Measurements from ENCODE around the gene CD248. TPM values are rescaled to one million over a fixed set of nuclear protein-coding genes. Genes with fewer than 3 reads are reported as not detected.
"Not testable (repeated sequence)": the region's sequence is repeated elsewhere in the genome, so short reads cannot be mapped to it uniquely, and the experiment has no call there.

CD248 gene
- total RNA-seq, 2 experiments from 2014 or later = 80.3 to 85.5 TPM

DNA sequence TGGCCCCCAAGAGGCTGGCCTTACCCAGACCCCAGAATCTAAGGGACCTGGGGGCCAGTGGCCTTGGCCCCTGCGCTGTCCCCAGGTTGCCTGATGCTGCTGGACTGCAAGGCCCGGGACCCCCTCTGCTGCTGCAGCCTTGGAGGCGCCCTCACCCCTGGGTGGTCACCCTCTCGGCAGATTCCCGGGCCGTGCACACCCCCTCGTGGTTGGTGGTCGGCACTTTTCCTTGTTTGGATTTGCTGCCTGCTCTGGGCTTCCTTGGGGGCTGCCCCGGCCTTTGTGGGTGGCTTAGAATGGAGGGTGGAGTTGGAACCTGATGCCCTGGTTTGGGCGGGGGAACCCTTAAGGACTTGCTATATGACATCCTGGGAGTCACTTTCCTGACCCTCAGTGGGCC lies 14.1 kb upstream of the CD248 start:
- peaks cover 23% of the 10 kb centered on the region for H3K4me1 Mint-ChIP-seq
- H3K27ac Mint-ChIP-seq = no peak overlapping the region
- ATAC-seq (ENCODE audit: low read depth) (no peak), DNase-seq (no peak)
- POLR2A ChIA-PET = interaction anchor here (2.3 to 8.7 kb wide), 2 partner anchors 14 to 18 kb away, joined by 10 to 94 read pairs; partner anchors contain the start of gene CD248
- H3K36me3 Mint-ChIP-seq = no peaks in the 10 kb centered on the region
- H3K9me3 Mint-ChIP-seq = no peaks in the 10 kb centered on the region
- H3K4me3 Mint-ChIP-seq = no peak overlapping the region
- no peaks in the 10 kb centered on the region for H3K27me3 Mint-ChIP-seq

DNA sequence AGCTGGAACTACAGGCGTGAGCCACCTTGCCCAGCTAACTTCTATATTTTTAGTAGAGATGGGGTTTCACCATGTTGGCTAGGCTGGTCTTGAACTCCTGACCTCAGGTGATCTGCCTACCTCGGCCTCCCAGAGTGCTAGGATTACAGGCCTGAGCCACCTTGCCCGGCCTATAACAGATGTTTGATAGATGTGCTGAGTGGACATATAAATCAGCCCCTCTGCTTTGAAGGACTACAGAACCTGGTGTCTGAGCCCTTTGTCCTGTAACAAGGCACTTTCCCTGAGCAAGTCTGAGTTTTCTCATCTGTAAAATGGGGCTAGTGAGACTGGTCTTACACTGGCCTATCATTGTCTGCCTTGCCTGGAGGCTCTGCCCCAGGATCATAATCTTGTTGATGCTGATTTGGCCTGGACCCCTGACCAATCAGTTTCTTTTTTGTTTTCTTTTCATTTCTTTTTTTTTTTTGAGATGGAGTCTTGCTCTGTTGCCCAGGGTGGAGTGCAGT lies 12.4 kb upstream of the CD248 start:
- H3K27me3 Mint-ChIP-seq = no peaks in the 10 kb centered on the region
- H3K27ac Mint-ChIP-seq = no peak overlapping the region
- peaks cover 33% of the 10 kb centered on the region for H3K4me1 Mint-ChIP-seq
- ATAC-seq (ENCODE audit: low read depth) (no peak), DNase-seq (no peak)
- POLR2A ChIA-PET = interaction anchor here (1.1 to 8.7 kb wide), 3 partner anchors 12 to 43 kb away, joined by 3 to 94 read pairs (median 24); partner anchors contain the start of gene CD248
- H3K36me3 Mint-ChIP-seq = no peaks in the 10 kb centered on the region
- H3K9me3 Mint-ChIP-seq = no peaks in the 10 kb centered on the region
- H3K4me3 Mint-ChIP-seq = peak overlapping the region; percentile 26

DNA sequence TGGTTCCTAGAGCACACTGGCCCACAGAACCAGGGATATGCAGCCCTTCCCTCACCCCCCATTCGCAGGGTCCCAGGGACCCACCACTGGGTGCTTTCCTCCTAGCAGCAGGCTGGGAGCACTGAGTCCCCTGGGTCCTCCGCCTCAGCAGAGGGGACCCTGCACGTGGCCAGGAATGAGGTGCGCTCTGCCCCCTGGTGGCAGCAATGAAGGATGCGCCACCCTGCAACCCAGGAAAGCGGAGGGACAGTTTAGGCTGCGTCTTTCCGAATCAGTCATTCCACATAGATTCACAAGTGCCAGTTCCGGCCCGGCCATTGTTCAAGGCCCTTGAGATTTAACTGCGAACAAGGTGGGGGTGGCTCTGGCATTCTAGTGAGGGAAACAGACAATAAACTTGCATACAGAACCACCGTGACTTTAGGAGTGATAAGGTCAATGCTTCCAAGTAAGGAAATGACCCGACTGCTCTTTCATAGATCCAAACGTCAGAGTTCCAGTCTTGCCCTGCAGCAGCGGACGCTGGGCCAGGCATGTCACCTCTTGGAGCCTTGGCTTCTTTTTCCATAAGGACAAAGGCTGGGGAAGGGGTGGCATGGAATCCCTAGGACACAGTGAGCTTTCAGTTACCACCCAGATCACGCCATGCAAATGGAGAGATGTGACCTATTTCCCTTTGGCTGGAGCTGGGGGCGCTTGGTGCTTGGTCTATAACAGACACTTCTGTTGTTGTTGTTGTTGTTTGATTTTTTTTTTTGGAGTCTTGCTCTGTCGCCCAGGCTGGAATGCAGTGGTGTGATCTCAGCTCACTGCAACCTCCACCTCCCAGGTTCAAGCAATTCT lies 11.7 kb upstream of the CD248 start:
- Mint-ChIP-seq H3K36me3 (peaks cover 2% of the 10 kb centered on the region), H3K27me3 (no peaks in the 10 kb centered on the region), H3K4me1 (peaks cover 37% of the 10 kb centered on the region), H3K9me3 (no peaks in the 10 kb centered on the region), H3K27ac (peak overlapping the region; percentile 89), H3K4me3 (peak overlapping the region; percentile 26)
- POLR2A ChIA-PET = interaction anchor here (1.1 to 8.7 kb wide), 4 partner anchors 12 to 44 kb away, joined by 3 to 215 read pairs (median 59); partner anchors contain the start of gene CD248
- DNase-seq (peak; percentile 85), ATAC-seq (ENCODE audit: low read depth) (peak; percentile 59)

DNA sequence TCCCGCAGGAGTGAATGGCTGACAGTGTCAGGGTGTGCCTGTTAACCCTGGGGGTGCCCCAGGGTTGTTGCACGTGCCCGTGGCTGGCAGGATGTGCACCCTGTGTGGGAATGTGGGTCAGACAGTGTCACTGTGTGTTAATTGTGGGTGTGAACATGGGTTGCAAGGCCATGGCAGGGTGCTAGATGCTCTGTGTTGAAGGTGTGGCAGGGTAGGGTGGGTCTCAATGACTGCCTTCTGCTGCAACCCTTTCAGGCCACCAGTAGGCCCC lies 11.1 kb upstream of the CD248 start:
- peaks cover 40% of the 10 kb centered on the region for H3K4me1 Mint-ChIP-seq
- DNase-seq (peak; percentile 68), ATAC-seq (ENCODE audit: low read depth) (peak; percentile 40)
- H3K9me3 Mint-ChIP-seq = no peaks in the 10 kb centered on the region
- POLR2A ChIA-PET = interaction anchor here (4.3 kb wide), 1 partner anchor 13 kb away, joined by 215 read pairs; the partner anchor contains the start of gene CD248
- peak overlapping the region; percentile 26 for H3K4me3 Mint-ChIP-seq
- H3K36me3 Mint-ChIP-seq = peaks cover 2% of the 10 kb centered on the region
- no peaks in the 10 kb centered on the region for H3K27me3 Mint-ChIP-seq
- H3K27ac Mint-ChIP-seq = peak overlapping the region; percentile 89

DNA sequence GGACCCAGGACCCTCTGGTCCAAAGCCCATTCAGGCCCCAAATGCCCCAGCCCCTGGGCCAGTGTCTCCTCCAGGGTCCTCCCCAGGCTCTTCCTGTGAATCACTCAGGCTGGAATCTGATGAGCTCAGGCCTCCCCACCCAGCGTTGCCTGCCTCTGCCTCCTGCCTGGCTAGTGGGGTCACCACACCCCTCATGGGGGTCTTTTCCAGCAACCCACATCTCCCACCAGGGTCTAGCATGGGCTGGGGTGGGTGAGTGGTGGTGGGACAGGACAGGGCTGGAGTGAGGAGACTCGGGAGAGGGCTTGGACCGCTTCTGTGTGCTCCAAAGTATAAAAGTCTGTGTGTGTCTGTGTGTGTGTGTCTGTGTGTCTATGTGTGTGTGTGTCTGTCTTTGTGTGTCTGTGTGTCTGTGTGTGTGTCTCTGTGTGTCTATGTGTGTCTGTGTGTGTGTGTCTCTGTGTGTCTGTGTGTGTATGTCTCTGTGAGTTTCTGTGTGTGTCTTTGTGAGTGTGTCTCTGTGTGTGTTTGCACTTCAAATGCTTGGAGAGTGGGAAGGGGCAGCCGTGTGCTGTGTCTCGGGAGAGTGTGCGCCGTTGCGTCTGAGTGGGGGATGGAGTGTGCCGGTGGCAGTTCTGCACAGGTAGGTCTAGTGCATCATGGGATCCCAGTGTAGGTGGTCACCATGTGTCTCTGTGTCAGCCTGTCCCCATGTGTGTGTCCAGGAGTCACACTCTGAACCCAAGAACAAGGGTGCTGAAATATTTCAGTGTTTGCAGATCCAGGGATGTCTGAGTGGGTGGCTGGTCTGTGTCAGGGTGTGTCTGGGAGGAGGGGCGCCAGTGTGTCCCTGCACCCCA lies 10.6 kb upstream of the CD248 start:
- no peaks in the 10 kb centered on the region for H3K27me3 Mint-ChIP-seq
- H3K4me3 Mint-ChIP-seq = peak overlapping the region; percentile 26
- H3K27ac Mint-ChIP-seq = peak overlapping the region; percentile 89
- DNase-seq (peak; percentile 53), ATAC-seq (ENCODE audit: low read depth) (no peak)
- peaks cover 2% of the 10 kb centered on the region for H3K36me3 Mint-ChIP-seq
- POLR2A ChIA-PET = interaction anchor here (1.2 to 4.3 kb wide), 3 partner anchors 9 to 45 kb away, joined by 3 to 215 read pairs (median 8); partner anchors contain the start of genes CD248, RIN1 and SLC29A2
- no peaks in the 10 kb centered on the region for H3K9me3 Mint-ChIP-seq
- H3K4me1 Mint-ChIP-seq = peaks cover 41% of the 10 kb centered on the region

DNA sequence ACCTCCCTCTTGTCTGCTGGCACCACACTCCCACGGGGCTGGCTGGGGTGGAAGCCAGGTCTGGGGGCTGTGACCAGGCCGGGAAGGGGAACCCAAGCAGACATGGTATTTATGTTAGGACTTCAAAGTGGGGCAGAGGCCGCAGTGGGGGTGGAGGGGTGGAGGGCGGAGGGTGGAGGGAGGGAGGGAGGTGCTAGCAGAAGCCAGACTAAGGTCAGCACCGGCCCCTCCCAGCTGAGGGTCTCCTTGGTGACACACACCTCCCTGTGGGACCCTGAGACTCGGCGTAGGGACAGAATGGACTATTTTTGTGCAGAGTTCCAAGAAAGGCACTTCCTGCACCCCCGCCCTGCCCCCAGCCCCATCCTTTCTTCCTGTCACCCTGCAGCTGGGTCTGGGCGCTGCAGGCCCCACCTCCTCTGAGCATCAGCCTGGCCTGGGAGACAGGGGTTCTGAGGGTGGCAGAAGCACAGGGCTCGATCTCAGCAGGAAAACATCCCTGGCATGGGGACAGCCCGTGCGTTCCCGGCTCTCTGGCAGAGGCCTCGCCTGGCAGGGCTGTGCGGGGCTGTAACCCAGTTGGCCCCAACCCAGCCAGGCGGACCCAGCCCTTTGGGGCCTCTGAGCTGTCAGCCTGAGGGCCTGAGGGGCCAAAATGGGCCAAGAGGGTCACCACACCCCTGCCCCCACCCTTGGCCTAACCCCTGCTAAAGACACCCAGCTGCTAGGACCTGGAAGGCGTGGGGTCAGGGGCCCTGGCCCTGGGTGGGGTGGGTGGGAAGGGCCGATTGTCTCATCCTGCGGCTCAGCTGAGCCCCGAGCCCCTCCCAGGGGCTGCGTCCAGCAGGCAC lies 9.6 kb upstream of the CD248 start:
- peaks cover 45% of the 10 kb centered on the region for H3K4me1 Mint-ChIP-seq
- ATAC-seq (ENCODE audit: low read depth) (peak; percentile 72), DNase-seq (peak; percentile 78)
- H3K4me3 Mint-ChIP-seq = peak overlapping the region; percentile 81
- peaks cover 2% of the 10 kb centered on the region for H3K36me3 Mint-ChIP-seq
- no peaks in the 10 kb centered on the region for H3K27me3 Mint-ChIP-seq
- POLR2A ChIA-PET = interaction anchor here (0.6 to 4.3 kb wide), 5 partner anchors 10 to 63 kb away, joined by 3 to 215 read pairs (median 4); partner anchors contain the start of genes CD248, RIN1 and SLC29A2
- no peaks in the 10 kb centered on the region for H3K9me3 Mint-ChIP-seq
- H3K27ac Mint-ChIP-seq = peak overlapping the region; percentile 98

DNA sequence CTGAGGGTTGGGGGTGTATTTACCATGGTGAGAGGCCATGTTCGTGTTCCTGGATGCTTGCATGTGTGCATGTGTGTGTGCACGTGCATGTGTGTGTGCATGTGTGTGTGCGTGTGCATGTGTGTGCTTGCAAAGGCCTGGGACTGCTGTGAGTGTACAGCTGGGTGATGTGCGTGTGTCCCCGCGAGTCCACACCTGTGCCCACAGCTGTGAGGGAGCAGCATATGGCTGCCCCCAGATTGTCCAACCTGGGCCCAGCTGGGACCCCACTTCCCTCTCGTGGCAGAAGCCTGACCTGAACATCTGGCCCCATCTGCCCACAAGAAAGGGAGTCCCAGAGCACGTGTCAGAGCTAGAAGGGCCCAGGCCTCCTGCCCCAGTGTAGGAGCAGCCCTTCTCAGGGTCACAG lies 8.4 kb upstream of the CD248 start:
- peak overlapping the region; percentile 98 for H3K27ac Mint-ChIP-seq
- ATAC-seq (ENCODE audit: low read depth) = no peak
- H3K36me3 Mint-ChIP-seq = peaks cover 3% of the 10 kb centered on the region
- DNase-seq = peak; percentile 58
- H3K9me3 Mint-ChIP-seq = peaks cover 1% of the 10 kb centered on the region
- peak overlapping the region; percentile 81 for H3K4me3 Mint-ChIP-seq
- H3K27me3 Mint-ChIP-seq = no peaks in the 10 kb centered on the region
- POLR2A ChIA-PET = interaction anchor here (0.5 to 4.3 kb wide), 4 partner anchors 10 to 1077 kb away, joined by 3 to 215 read pairs (median 4); partner anchors contain the start of genes CD248 and RBM14
- peaks cover 50% of the 10 kb centered on the region for H3K4me1 Mint-ChIP-seq

DNA sequence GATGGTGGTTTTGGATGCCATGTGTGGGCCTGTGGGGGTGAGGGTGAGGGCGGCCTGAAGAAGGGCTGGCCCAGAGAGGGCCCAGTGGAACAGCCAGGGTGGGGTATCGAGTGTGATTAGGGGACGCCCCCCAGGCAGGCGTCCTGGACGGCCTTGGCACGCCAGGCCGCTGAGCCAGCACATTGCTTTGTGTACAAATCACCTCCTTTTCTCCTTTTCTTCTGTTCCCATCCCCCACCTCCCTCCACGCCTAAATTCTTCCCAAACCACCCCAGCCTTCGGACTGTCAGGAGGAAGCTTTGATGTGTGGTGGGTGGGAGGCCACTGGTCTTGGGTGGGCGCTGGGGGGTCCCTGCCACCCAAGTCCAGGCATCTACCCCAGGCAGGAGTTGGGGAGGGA lies 7.8 kb upstream of the CD248 start:
- H3K36me3 Mint-ChIP-seq = peaks cover 7% of the 10 kb centered on the region
- POLR2A ChIA-PET = interaction anchor here (0.5 to 4.3 kb wide), 3 partner anchors 10 to 292 kb away, joined by 3 to 215 read pairs (median 4); partner anchors contain the start of genes CD248 and RBM14
- peaks cover 5% of the 10 kb centered on the region for H3K9me3 Mint-ChIP-seq
- peak overlapping the region; percentile 76 for H3K27ac Mint-ChIP-seq
- H3K27me3 Mint-ChIP-seq = no peaks in the 10 kb centered on the region
- DNase-seq (no peak), ATAC-seq (ENCODE audit: low read depth) (no peak)
- no peak overlapping the region for H3K4me3 Mint-ChIP-seq
- peaks cover 54% of the 10 kb centered on the region for H3K4me1 Mint-ChIP-seq

DNA sequence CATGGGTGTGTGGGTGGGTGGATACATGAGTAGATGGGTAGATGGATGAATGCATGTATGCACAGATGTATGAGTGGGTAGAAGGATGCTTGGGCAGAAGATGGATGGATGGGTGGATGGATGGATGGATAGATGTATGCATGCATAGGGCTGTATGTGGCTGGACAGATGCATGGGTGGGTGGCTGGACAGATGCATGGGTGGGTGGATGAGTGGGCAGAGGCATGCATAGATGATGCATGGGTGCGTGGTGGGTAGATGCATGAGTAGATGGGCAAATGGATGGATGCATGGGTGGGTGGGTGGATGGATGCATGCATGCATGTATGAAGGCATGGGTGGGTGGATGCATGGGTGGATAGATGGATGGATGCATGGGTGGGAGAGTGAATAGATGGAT lies 6.8 kb upstream of the CD248 start:
- Mint-ChIP-seq H3K27me3 (no peaks in the 10 kb centered on the region), H3K36me3 (peaks cover 9% of the 10 kb centered on the region), H3K27ac (peak overlapping the region; percentile 43), H3K4me1 (peaks cover 58% of the 10 kb centered on the region), H3K4me3 (no peak overlapping the region), H3K9me3 (peaks cover 5% of the 10 kb centered on the region)
- POLR2A ChIA-PET = interaction anchor here (4.3 kb wide), 1 partner anchor 9 kb away, joined by 215 read pairs; the partner anchor contains the start of gene CD248
- DNase-seq (no peak), ATAC-seq (ENCODE audit: low read depth) (no peak)

DNA sequence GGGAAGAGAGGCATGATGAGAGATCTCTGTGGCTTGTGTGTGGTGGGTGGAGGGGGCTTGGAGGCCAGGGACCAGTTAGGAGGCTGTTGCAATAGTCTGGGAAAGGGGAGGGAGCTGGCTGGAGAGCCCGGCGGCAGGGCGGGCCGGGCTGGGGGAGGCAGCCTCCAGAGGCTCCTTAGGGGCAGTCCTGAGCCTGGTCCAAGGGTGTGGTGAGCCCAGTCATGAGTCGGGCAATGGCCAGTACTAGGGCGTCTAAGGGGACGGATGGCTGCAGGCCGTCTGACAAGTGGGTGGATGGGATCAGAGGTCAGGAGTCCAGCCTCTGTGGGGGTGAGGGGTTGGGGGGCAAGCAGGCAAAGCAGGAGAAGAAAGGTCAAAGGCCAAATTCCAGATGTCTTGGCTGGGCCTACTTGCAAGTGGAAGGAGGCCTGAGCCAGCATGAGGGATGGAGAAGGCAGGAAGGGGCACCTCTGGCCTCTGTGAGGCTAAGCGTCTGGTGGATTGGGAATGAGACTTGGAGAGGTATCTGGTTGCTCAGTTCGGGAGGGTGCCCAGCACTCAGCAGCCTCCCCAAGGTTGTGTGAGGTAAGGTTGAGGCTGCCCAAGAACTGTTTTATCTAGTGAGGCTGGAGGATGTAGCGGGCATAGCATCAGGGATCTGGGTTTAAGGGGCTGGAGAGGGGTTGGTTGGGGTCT lies 6.0 kb upstream of the CD248 start:
- Mint-ChIP-seq H3K36me3 (peaks cover 9% of the 10 kb centered on the region), H3K4me3 (no peak overlapping the region), H3K9me3 (peaks cover 5% of the 10 kb centered on the region), H3K27ac (peak overlapping the region; percentile 95), H3K4me1 (peaks cover 58% of the 10 kb centered on the region), H3K27me3 (no peaks in the 10 kb centered on the region)
- no peak for ATAC-seq (ENCODE audit: low read depth)
- POLR2A ChIA-PET = interaction anchor here (2.0 kb wide), 1 partner anchor 10 kb away, joined by 16 read pairs; no protein-coding TSS in a partner anchor
- no peak for DNase-seq

DNA sequence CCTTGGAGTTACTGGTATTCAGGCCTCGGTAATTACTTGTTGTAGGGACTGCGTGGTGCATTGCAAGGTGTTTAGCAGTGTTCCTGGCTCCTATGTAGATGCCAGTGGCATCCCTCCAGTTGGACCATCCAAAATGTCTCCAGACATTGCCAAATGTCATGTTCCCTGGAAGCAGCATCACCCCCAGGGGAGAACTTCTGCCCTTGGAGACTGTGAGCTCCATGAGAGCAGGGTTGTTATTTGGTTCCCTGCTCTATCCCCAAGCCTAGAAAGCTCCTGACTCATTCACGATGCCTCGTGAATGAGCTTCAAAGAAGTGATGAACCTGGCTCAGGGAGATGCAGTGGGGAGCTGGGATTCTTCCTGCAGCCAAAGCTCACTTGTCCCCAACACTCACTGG lies 4.8 kb upstream of the CD248 start:
- Mint-ChIP-seq H3K27me3 (no peaks in the 10 kb centered on the region), H3K9me3 (peaks cover 5% of the 10 kb centered on the region), H3K4me3 (no peak overlapping the region), H3K27ac (no peak overlapping the region), H3K4me1 (peaks cover 54% of the 10 kb centered on the region), H3K36me3 (peaks cover 9% of the 10 kb centered on the region)
- ATAC-seq (ENCODE audit: low read depth) = no peak
- POLR2A ChIA-PET = interaction anchor here (0.9 to 2.0 kb wide), 2 partner anchors 9 to 39 kb away, joined by 3 to 16 read pairs; no protein-coding TSS in a partner anchor
- no peak for DNase-seq

DNA sequence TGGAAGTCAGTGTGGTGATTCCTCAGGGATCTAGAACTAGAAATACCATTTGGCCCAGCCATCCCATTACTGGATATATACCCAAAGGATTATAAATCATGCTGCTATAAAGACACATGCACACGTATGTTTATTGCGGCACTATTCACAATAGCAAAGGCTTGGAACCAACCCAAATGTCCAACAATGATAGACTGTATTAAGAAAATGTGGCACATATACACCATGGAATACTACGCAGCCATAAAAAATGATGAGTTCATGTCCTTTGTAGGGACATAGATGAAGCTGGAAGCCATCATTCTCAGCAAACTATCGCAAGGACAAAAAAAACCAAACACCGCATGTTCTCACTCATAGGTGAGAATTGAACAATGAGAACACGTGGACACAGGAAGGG lies 3.9 kb upstream of the CD248 start:
- POLR2A ChIA-PET; H3K9me3 Mint-ChIP-seq; DNase-seq; ATAC-seq (ENCODE audit: low read depth); H3K27ac Mint-ChIP-seq; H3K27me3 Mint-ChIP-seq; H3K4me3 Mint-ChIP-seq: not testable (repeated sequence)
- peaks cover 12% of the 10 kb centered on the region for H3K36me3 Mint-ChIP-seq
- H3K4me1 Mint-ChIP-seq = peaks cover 55% of the 10 kb centered on the region
